ENCODE results near the gene APOBEC3H.

- no peak for TF ChIP-seq CTCF (IDR thresholded peaks at IDR 0.05)
- TF ChIP-seq POLR2A (IDR thresholded peaks at IDR 0.05): peak; percentile 69 to 87 (median 83)
Observed at GRCh38 chr22:39152511-39153219, 55.6 kb downstream of the APOBEC3H start, which contains the start of gene CBX7.
